Lower leg skin (tissue), 4 donors: Measurements from ENCODE around the gene ZNF148. TPM values are rescaled to one million over a fixed set of nuclear protein-coding genes. Genes with fewer than 3 reads are reported as not detected.

ENCODE experiments used
- DNase-seq, 2 donors: peaks; one replicate each; pipeline ENCODE4 v3.0.0-alpha.2; 2019; ENCODE audit warnings: low spot score in 2 of 2
- H3K4me3 ChIP-seq: fragments of 200-600 bp; sonication (generic); 2 replicates; pipeline ENCODE4 v1.5.1; 2017; ENCODE audit warnings: mild to moderate bottlenecking, low read depth; ENCODE audit not compliant: poor library complexity, severe bottlenecking
- POLR2A ChIP-seq, 2 donors: fragments of 450-650 bp; IDR thresholded peaks; one replicate each; pipeline ENCODE4 v1.6.1; 2016 to 2017; ENCODE audit warnings: antibody characterized with exemption in 2 of 2, mild to moderate bottlenecking in 1 of 2, moderate library complexity in 1 of 2
- WGBS, 2 donors: methylation state at CpG; one replicate each; pipeline ENCODE4 v1.1.5; 2018; 5-methylcytosine and 5-hydroxymethylcytosine counted together
- intact Hi-C: fragments of 100-400 bp; cut with DNase I; formaldehyde crosslinking; loops from one replicate; pipeline ENCODE4 v1.15.0; 2023; ENCODE audit warnings: low total_unique reads
- total RNA-seq, 4 donors: library from RNA; depleted of rRNA; stranded (reverse); fragments of >200 nt; gene quantifications; one replicate each; pipeline ENCODE4 v1.1.0, GENCODE V29; 2016
- TF ChIP-seq, protein P1 (sequence below), 3 donors: fragments of 450-650 bp; IDR thresholded peaks; one replicate each; pipeline ENCODE4 v1.5.1; 2016; ENCODE audit warnings: antibody characterized with exemption in 3 of 3, mild to moderate bottlenecking in 3 of 3, moderate library complexity in 2 of 3

The ZNF148 gene
- total RNA-seq, 4 donors from 2014 or later, result 14.6 to 24.6 (median 17.7) TPM

- intact Hi-C loops, result no loop called here
- TF ChIP-seq POLR2A (IDR thresholded peaks at IDR 0.05), result no peak
- TF ChIP-seq, protein P1, sequence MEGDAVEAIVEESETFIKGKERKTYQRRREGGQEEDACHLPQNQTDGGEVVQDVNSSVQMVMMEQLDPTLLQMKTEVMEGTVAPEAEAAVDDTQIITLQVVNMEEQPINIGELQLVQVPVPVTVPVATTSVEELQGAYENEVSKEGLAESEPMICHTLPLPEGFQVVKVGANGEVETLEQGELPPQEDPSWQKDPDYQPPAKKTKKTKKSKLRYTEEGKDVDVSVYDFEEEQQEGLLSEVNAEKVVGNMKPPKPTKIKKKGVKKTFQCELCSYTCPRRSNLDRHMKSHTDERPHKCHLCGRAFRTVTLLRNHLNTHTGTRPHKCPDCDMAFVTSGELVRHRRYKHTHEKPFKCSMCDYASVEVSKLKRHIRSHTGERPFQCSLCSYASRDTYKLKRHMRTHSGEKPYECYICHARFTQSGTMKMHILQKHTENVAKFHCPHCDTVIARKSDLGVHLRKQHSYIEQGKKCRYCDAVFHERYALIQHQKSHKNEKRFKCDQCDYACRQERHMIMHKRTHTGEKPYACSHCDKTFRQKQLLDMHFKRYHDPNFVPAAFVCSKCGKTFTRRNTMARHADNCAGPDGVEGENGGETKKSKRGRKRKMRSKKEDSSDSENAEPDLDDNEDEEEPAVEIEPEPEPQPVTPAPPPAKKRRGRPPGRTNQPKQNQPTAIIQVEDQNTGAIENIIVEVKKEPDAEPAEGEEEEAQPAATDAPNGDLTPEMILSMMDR (IDR thresholded peaks at IDR 0.05), result no peak
- H3K4me3 ChIP-seq, result no peak overlapping the region
- 71 to 76% methylated on average over 7 of the region's 7 CpGs for WGBS, 2 donors
- no peak for DNase-seq
Observed at GRCh38 chr3:125213946-125214542, 161.1 kb downstream of the ZNF148 start.

DNA sequence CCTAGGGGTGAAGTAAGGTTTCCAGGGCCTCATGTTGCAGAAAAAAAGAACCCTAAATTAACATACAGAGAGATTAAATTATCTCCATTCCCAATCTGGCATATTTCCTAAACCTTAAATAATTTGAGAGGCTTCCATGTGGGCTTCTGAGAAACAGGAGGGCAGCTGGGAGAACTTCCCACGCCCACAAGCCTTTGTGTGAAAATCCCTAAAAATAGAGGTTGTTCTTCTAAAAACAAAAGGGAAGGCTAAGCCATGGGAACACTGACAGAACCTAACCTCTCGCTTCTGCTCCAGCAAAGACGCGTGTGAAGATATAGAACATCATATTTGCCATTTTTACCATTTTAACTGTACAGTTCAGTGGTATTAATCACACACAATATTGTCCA is 161.8 kb downstream of the ZNF148 start:
- intact Hi-C loops, result no loop called here
- TF ChIP-seq, protein P1 (IDR thresholded peaks at IDR 0.05), result no peak
- TF ChIP-seq POLR2A (IDR thresholded peaks at IDR 0.05), result no peak
- WGBS, 2 donors, result 79 to 80% methylated on average over 4 of the region's 4 CpGs

DNA sequence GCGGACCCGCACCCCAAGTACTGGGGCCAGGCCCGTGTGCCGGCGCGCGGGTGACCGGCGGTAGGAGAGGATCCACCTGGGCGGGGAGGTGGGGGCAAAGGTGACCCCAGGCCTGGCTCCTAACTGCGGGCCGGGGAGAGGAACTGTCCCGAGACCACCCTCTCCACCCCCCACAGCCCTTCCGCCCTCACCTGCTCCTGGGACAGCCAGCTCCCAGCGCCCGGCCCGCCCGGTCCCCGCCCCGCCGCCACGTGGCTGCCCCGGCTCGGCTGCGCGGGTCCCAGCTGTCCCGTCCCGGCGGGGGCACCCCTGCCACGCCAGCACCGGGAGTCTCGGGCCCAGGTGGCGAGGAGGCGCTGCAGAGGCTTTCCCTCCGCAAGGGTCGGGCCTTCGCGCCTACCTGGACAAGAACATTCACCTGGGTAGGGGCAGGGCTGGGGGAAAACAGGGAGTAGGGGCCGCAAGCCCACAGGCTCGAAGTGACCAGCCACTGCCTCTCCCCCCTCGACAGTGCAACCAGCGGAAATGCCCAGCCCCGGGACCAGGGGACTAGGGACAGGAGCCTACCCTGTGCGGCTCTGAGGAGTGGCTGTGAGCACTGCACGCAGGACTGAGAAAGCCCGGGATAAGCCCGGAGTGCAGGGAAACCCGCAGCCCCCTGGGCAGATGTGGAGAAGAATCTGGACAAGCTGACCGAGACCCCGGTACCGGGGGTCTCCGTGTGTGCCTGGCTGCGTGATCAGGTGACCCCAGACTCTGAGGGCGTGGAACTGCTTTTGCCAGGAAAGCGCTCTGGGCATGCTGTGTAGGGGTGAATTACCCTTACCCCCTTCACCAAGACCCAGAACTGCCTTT is 162.4 kb downstream of the ZNF148 start, which contains the start of gene SLC12A8:
TSS of gene SLC12A8 (minus strand) at position 240 of the 855 bp plus-strand sequence. CDS start 1,399 bp downstream, outside the sequence.
- TF ChIP-seq POLR2A (IDR thresholded peaks at IDR 0.05), result no peak
- DNase-seq, result peak in 1 of 2 donors; percentile 84
- peak within 1 kb of the TSS; percentile 32 for H3K4me3 ChIP-seq
- 8 to 13% methylated on average over 26 to 55 of the region's 55 CpGs for WGBS, 2 donors
- intact Hi-C loops, result no loop called here

More for the DNA sequence above, 161.8 kb downstream of the ZNF148 start:
- no peak overlapping the region for H3K4me3 ChIP-seq
- DNase-seq, result no peak

DNA sequence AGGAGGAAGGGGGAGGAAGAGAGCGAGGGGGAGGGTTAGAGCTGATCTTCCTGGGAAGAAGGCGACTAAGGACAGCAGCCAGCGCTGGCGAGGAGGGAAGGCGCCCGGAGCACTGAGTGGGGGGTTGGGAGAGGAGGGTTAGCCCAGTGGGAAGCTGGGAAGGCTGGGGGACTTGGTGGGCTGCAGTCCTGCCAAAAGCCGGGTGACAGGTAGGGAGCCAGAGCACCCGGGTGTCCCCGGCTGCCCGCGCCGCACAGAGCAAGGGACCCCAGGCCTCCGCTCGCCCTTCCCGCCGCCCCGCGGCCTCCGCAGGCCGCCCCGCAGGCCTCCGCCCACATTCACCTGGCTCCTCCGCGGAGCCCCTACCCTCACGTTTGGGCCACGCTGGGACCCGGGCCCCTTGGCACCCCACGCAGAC is 163.0 kb downstream of the ZNF148 start:
- peak in 1 of 2 donors; percentile 85 for DNase-seq

GRCh38 chr3:125211523-125212090 is 163.5 kb downstream of the ZNF148 start:
- TF ChIP-seq POLR2A (IDR thresholded peaks at IDR 0.05), result no peak
- TF ChIP-seq, protein P1 (IDR thresholded peaks at IDR 0.05), result no peak
- 74 to 80% methylated on average over 11 of the region's 11 CpGs for WGBS, 2 donors
- peak in 1 of 2 donors; percentile 78 for DNase-seq
- intact Hi-C loops, result no loop called here
- H3K4me3 ChIP-seq, result no peak overlapping the region

More for the DNA sequence above, 163.0 kb downstream of the ZNF148 start:
- intact Hi-C loops, result no loop called here
- H3K4me3 ChIP-seq, result peak overlapping the region; percentile 32
- no peak for TF ChIP-seq POLR2A (IDR thresholded peaks at IDR 0.05)
- TF ChIP-seq, protein P1 (IDR thresholded peaks at IDR 0.05), result no peak
- WGBS, 2 donors, result 5% methylated on average over 27 to 28 of the region's 28 CpGs
